GM18526 (cell line): Measurements from ENCODE around the gene KLK1.

Experiments used
- POLR2A ChIP-seq: IDR thresholded peaks from 3 replicates; pipeline ENCODE4 v1.6.1; 2011; ENCODE audit not compliant: insufficient read length; ENCODE audit errors: extremely low read depth

KLK1 gene

DNA sequence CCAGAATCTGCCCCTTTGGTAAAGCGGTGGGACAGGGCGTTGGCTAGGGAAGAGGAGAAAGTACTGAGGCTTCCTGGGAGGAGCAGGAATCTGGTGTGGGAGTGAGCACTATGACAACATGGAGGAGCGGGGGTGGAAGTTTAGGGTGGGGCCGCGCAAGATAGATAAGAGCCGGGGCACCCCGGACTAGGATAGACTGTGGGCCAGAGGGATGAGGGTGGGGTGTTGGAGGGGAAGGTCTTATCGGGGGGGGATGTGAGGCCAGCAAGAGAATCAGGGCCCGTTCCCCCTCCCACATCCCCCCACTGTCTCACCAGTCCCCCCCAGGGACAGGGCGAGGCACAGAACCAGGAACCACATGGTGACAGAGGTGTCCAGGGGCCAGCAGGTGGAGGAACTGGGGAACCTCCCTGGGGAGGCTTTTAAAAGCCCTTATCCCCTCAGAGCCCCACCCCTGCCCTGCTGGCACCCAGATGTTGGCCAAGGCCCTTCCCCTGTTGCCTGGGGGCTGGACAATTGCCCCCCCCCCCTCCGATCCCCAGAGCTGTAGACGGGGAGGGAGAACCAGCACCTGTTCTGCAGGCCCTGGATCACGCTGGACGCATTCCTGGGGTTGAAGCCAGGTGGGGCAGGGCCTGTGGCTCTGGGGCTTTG lies at the start of gene KLK1:
KLK1 (minus strand) TSS at position 399 of the 654 bp plus-strand sequence; CDS start at position 360, 39 bp downstream.
- no peak for TF ChIP-seq POLR2A

DNA sequence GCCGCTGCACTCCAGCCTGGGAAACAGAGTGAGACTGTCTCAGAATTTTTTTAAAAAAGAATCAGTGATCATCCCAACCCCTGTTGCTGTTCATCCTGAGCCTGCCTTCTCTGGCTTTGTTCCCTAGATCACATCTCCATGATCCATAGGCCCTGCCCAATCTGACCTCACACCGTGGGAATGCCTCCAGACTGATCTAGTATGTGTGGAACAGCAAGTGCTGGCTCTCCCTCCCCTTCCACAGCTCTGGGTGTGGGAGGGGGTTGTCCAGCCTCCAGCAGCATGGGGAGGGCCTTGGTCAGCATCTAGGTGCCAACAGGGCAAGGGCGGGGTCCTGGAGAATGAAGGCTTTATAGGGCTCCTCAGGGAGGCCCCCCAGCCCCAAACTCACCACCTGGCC lies 49.5 kb upstream of the KLK1 start, which contains the start of gene KLK2:
KLK2 (plus strand) TSS at position 384 of the 400 bp plus-strand sequence. CDS start 35 bp downstream, outside the sequence.
- no peak for TF ChIP-seq POLR2A

DNA sequence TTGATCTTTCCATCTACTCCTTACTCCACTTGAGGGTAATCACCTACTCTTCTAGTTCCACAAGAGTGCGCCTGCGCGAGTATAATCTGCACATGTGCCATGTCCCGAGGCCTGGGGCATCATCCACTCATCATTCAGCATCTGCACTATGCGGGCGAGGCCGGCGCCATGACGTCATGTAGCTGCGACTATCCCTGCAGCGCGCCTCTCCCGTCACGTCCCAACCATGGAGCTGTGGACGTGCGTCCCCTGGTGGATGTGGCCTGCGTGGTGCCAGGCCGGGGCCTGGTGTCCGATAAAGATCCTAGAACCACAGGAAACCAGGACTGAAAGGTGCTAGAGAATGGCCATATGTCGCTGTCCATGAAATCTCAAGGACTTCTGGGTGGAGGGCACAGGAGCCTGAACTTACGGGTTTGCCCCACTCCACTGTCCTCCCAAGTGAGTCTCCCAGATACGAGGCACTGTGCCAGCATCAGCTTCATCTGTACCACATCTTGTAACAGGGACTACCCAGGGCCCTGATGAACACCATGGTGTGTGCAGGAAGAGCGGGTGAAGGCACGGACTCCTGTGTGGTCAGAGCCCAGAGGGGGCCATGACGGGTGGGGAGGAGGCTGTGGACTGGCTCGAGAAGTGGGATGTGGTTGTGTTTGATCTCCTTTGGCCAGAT lies 47.0 kb upstream of the KLK1 start:
- TF ChIP-seq POLR2A: no peak

DNA sequence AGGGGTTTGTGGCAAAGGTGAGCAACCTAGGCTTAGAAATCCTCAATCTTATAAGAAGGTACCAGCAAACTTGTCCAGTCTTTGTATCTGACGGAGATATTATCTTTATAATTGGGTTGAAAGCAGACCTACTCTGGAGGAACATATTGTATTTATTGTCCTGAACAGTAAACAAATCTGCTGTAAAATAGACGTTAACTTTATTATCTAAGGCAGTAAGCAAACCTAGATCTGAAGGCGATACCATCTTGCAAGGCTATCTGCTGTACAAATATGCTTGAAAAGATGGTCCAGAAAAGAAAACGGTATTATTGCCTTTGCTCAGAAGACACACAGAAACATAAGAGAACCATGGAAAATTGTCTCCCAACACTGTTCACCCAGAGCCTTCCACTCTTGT lies 45.9 kb upstream of the KLK1 start:
- no peak for TF ChIP-seq POLR2A

DNA sequence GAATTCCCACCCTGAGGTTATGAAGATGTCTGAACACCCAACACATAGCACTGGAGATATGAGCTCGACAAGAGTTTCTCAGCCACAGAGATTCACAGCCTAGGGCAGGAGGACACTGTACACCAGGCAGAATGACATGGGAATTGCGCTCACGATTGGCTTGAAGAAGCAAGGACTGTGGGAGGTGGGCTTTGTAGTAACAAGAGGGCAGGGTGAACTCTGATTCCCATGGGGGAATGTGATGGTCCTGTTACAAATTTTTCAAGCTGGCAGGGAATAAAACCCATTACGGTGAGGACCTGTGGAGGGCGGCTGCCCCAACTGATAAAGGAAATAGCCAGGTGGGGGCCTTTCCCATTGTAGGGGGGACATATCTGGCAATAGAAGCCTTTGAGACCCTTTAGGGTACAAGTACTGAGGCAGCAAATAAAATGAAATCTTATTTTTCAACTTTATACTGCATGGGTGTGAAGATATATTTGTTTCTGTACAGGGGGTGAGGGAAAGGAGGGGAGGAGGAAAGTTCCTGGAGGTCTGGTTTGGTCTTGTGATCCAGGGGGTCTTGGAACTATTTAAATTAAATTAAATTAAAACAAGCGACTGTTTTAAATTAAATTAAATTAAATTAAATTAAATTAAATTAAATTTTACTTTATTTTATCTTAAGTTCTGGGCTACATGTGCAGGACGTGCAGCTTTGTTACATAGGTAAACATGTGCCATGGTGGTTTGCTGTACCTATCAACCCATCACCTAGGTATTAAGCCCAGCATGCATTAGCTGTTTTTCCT lies 38.1 kb upstream of the KLK1 start:
- TF ChIP-seq POLR2A: no peak

DNA sequence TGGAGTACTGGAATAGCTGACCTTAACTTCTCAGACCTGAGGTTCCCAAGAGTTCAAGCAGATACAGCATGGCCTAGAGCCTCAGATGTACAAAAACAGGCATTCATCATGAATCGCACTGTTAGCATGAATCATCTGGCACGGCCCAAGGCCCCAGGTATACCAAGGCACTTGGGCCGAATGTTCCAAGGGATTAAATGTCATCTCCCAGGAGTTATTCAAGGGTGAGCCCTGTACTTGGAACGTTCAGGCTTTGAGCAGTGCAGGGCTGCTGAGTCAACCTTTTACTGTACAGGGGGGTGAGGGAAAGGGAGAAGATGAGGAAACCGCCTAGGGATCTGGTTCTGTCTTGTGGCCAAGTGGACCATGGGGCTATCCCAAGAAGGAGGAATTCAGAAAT lies 37.4 kb upstream of the KLK1 start:
- no peak for TF ChIP-seq POLR2A

DNA sequence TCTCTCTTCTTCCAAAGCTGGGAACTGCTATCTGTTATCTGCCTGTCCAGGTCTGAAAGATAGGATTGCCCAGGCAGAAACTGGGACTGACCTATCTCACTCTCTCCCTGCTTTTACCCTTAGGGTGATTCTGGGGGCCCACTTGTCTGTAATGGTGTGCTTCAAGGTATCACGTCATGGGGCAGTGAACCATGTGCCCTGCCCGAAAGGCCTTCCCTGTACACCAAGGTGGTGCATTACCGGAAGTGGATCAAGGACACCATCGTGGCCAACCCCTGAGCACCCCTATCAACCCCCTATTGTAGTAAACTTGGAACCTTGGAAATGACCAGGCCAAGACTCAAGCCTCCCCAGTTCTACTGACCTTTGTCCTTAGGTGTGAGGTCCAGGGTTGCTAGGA lies 36.3 kb upstream of the KLK1 start:
- TF ChIP-seq POLR2A: no peak

DNA sequence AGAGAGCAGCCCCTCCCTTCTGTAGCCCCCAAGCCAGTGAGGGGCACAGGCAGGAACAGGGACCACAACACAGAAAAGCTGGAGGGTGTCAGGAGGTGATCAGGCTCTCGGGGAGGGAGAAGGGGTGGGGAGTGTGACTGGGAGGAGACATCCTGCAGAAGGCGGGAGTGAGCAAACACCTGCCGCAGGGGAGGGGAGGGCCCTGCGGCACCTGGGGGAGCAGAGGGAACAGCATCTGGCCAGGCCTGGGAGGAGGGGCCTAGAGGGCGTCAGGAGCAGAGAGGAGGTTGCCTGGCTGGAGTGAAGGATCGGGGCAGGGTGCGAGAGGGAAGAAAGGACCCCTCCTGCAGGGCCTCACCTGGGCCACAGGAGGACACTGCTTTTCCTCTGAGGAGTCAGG lies 35.3 kb upstream of the KLK1 start:
- TF ChIP-seq POLR2A: no peak

DNA sequence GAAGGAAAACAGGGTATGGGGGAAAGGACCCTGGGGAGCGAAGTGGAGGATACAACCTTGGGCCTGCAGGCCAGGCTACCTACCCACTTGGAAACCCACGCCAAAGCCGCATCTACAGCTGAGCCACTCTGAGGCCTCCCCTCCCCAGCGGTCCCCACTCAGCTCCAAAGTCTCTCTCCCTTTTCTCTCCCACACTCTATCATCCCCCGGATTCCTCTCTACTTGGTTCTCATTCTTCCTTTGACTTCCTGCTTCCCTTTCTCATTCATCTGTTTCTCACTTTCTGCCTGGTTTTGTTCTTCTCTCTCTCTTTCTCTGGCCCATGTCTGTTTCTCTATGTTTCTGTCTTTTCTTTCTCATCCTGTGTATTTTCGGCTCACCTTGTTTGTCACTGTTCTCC lies 33.8 kb upstream of the KLK1 start:
- TF ChIP-seq POLR2A: no peak

DNA sequence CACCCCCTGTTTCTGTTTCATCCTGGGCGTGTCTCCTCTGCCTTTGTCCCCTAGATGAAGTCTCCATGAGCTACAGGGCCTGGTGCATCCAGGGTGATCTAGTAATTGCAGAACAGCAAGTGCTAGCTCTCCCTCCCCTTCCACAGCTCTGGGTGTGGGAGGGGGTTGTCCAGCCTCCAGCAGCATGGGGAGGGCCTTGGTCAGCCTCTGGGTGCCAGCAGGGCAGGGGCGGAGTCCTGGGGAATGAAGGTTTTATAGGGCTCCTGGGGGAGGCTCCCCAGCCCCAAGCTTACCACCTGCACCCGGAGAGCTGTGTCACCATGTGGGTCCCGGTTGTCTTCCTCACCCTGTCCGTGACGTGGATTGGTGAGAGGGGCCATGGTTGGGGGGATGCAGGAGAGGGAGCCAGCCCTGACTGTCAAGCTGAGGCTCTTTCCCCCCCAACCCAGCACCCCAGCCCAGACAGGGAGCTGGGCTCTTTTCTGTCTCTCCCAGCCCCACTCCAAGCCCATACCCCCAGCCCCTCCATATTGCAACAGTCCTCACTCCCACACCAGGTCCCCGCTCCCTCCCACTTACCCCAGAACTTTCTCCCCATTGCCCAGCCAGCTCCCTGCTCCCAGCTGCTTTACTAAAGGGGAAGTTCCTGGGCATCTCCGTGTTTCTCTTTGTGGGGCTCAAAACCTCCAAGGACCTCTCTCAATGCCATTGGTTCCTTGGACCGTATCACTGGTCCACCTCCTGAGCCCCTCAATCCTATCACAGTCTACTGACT lies 31.2 kb upstream of the KLK1 start, which contains the start of gene KLK3:
KLK3 (plus strand) TSS at position 280 of the 775 bp plus-strand sequence; CDS start at position 321, 41 bp downstream.
- TF ChIP-seq POLR2A: no peak

DNA sequence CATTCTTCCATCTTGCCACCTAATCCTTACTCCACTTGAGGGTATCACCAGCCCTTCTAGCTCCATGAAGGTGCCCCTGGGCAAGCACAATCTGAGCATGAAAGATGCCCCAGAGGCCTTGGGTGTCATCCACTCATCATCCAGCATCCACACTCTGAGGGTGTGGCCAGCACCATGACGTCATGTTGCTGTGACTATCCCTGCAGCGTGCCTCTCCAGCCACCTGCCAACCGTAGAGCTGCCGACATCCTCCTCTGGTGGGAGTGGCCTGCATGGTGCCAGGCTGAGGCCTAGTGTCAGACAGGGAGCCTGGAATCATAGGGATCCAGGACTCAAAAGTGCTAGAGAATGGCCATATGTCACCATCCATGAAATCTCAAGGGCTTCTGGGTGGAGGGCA lies 28.0 kb upstream of the KLK1 start:
- no peak for TF ChIP-seq POLR2A

DNA sequence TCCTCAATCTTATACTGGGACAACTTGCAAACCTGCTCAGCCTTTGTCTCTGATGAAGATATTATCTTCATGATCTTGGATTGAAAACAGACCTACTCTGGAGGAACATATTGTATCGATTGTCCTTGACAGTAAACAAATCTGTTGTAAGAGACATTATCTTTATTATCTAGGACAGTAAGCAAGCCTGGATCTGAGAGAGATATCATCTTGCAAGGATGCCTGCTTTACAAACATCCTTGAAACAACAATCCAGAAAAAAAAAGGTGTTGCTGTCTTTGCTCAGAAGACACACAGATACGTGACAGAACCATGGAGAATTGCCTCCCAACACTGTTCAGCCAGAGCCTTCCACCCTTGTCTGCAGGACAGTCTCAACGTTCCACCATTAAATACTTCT lies 27.2 kb upstream of the KLK1 start:
- no peak for TF ChIP-seq POLR2A

DNA sequence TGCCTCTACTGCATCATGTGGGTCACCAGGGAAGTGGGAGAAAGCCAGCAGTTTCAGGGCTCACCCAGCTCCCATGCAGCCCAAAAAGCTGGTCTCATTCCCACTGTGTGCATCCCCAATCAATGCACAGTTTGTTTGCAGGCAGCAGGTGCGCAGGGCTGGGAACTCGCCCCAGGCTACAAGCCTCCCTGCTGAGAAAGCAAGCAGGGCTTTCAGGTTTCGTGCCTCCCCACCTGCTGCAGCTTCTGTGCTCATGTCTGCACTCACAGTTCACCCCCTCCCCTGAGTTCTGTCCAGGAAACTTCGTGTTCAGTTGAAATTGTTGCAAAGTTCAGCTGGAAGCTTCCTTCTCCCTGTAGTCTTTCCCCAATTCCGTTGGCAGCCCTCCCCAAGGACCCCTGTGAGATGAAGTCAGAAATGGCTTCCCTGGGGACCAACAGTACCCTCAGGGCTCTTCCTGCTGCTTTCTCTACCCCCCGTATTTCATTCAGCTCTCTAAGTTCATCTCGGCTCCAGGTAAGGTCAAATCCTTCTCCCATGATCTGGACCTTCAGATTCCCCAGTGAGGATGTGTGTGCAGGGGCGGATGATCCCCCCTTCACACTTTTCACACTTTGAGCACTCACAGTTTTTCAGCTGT lies 20.8 kb upstream of the KLK1 start:
- TF ChIP-seq POLR2A: no peak

DNA sequence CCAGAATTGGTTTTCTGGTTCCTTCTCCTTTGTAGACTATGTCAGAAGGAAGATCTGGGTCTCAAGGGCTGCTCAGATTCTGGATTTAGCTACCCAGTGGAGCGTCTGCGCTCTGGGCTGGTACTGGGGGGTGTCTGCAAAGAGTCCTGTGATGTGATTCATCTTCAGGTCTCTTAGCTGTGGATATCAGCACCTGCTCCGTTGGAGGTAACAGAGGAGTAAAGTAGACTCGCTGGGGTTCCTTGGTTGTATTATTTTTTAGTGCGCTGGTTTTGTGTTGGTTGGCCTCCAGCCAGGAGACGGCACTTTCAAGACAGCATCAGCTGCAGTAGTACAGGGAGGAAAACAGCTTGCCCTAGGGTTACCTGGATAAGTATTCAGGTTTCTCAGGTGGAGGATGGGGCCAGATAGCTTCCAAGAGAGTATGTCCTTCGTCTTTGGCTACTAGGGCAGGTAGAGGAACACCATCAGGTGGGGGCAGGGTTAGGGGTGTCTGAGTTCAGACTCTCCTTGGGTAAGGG lies 20.2 kb upstream of the KLK1 start:
- TF ChIP-seq POLR2A: no peak
